Measurements from ENCODE around the gene CREM. TPM values are rescaled to one million over a fixed set of nuclear protein-coding genes. Genes with fewer than 3 reads are reported as not detected.

The CREM gene
- total and polyA plus RNA-seq, 2 experiments from 2014 or later: 41.9 to 53.2 TPM

DNA sequence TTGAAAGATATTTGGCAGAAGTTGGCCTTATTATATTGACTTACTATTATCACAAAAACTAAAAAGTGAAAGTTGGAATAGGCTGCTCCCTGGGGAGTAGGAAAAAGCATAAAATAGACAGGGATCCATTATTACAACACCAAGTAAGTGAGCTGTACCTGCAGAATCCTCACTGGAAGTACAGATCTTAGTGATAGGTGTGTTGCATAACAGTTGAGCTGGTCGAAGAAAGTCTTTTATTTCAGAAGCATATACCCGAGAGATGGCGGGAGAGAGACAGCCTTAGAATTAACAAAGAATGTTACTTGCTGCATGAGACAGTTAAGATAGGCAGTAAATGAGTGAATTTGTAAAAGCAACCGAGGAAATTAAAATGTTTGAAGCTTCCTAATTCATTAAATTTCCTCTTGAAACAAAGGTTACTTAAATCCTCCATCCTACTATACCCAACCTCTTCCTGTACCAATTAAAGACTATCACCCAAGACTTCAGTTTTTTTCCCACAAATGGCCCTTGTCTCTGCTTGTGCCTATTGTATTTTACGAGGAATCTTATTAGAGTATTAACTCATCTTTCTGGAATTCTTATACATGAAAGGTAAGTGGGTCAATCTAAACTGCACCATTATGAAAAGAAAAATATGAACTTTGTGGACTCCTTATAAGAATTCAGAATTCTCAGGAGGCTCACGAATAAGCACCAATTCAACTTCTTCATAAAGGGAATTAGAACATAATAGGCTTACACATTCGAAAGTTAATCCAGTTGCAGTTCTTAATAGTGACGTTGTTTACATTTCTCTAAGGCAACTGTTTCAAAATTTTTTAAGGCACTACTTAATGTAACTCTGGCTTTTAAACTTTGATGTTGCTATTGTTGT is 56.2 kb downstream of the CREM start:
- H3K36me3 ChIP-seq (replicated peaks; ENCODE audit: insufficient read depth, low read depth): no peaks in the 10 kb centered on the region
- H3K9me3 ChIP-seq (ENCODE audit: low read depth): no peaks in the 10 kb centered on the region
- no peak for TF ChIP-seq EZH2phosphoT487 (IDR thresholded peaks at IDR 0.05; ENCODE audit: low read depth, severe bottlenecking, unreplicated experiment)
- TF ChIP-seq, protein P1, sequence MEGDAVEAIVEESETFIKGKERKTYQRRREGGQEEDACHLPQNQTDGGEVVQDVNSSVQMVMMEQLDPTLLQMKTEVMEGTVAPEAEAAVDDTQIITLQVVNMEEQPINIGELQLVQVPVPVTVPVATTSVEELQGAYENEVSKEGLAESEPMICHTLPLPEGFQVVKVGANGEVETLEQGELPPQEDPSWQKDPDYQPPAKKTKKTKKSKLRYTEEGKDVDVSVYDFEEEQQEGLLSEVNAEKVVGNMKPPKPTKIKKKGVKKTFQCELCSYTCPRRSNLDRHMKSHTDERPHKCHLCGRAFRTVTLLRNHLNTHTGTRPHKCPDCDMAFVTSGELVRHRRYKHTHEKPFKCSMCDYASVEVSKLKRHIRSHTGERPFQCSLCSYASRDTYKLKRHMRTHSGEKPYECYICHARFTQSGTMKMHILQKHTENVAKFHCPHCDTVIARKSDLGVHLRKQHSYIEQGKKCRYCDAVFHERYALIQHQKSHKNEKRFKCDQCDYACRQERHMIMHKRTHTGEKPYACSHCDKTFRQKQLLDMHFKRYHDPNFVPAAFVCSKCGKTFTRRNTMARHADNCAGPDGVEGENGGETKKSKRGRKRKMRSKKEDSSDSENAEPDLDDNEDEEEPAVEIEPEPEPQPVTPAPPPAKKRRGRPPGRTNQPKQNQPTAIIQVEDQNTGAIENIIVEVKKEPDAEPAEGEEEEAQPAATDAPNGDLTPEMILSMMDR (IDR thresholded peaks at IDR 0.05; ENCODE audit: poor library complexity): no peak
- no peak for TF ChIP-seq EZH2 (IDR thresholded peaks at IDR 0.05; ENCODE audit: borderline replicate concordance)
- no peak for DNase-seq (ENCODE audit: low spot score)
- no peak overlapping the region for H3K4me2 ChIP-seq
- no peak overlapping the region for H2AFZ ChIP-seq
- H3K27me3 ChIP-seq: no peaks in the 10 kb centered on the region
- H4K20me1 ChIP-seq (ENCODE audit: insufficient read depth, poor library complexity, severe bottlenecking): no peaks in the 10 kb centered on the region
- H3K4me1 ChIP-seq (ENCODE audit: insufficient read depth): no peaks in the 10 kb centered on the region
- WGBS (ENCODE audit: low lambda C conversion rate, missing lambda C conversion rate): 74% methylated on average over 8 of the region's 8 CpGs
- H3K79me2 ChIP-seq: no peaks in the 10 kb centered on the region
- H3K27ac ChIP-seq: no peak overlapping the region
- H3K9me2 ChIP-seq (replicated peaks; ENCODE audit: insufficient read depth): no peaks in the 10 kb centered on the region
- no peak overlapping the region for H3K4me3 ChIP-seq

DNA sequence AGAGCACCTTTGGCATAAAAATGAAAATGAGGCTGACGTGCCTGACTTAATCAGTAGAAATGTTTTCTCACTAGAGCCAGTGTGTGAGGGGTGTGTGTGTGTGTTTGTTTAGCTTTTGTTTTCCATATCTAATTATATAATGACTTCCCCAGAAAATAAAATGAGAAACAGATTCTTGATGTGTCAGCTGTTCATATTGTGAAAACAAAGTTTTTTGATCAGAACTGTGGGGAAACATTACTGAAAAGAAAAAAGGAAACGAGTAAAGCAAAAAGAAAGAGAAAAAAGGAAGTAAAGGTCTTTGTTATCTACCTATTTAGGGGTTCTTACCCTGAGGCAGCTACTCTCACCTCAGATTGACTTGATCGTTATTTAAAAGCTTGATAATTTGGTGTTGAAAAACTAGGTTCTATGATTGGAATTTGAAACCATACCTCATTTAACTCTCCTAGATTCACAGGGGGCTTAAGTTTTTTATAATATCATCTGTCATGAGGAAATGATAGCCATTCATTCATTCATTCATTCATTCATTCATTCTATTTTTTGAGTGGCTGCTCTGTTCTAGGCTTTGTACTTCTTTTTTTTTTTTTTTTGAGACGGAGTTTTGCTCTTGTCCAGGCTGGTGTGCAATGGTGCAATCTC is 58.0 kb downstream of the CREM start:
- no peaks in the 10 kb centered on the region for H3K9me3 ChIP-seq (ENCODE audit: low read depth)
- no peaks in the 10 kb centered on the region for H3K9me2 ChIP-seq (replicated peaks; ENCODE audit: insufficient read depth)
- H3K27me3 ChIP-seq: no peaks in the 10 kb centered on the region
- WGBS (ENCODE audit: low lambda C conversion rate, missing lambda C conversion rate): 85% methylated on average over 4 of the region's 4 CpGs
- no peak overlapping the region for H3K27ac ChIP-seq
- no peaks in the 10 kb centered on the region for H3K36me3 ChIP-seq (replicated peaks; ENCODE audit: insufficient read depth, low read depth)
- no peaks in the 10 kb centered on the region for H3K4me1 ChIP-seq (ENCODE audit: insufficient read depth)
- H3K79me2 ChIP-seq: no peaks in the 10 kb centered on the region
- no peak for DNase-seq (ENCODE audit: low spot score)
- no peaks in the 10 kb centered on the region for H4K20me1 ChIP-seq (ENCODE audit: insufficient read depth, poor library complexity, severe bottlenecking)
- H3K4me3 ChIP-seq: no peak overlapping the region
- TF ChIP-seq EZH2phosphoT487 (IDR thresholded peaks at IDR 0.05; ENCODE audit: low read depth, severe bottlenecking, unreplicated experiment) (no peak), EZH2 (IDR thresholded peaks at IDR 0.05; ENCODE audit: borderline replicate concordance) (no peak)
- TF ChIP-seq, protein P1 (IDR thresholded peaks at IDR 0.05; ENCODE audit: poor library complexity): no peak
- no peak overlapping the region for H3K4me2 ChIP-seq
- H2AFZ ChIP-seq: no peak overlapping the region

DNA sequence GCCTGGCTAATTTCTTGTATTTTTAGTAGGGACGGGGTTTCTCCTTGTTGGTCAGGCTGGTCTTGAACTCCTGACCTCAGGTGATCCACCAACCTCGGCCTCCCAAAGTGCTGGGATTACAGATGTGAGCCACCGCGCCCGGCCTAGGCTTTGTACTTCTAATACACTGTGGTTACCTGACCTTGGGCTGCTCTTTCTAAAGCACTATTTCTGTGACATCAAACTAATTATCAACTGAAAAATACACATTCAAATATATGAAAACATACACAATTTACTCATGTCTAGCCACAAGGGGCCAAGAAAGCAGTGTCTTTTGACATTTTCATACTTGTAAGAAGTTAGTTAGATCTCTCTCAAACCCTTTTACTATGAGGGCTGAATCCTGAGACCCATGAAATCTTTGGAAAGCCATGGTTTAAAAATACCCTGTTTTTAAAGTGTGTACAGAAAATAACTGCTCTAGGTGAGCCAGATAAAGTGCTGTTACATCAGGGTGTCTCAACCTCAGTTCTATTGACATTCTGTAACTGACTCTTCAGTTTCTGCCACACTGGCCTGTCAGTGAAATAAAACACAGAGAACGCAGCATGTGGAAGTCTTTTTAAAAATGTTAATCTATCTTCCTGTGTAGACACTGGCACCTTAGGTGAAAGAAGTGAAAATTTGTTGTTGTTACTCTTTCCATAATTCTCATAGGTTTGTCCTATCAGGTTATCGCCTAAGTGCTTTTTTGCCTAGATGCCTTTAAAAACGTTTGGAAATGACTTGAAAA is 58.8 kb downstream of the CREM start:
- no peak for DNase-seq (ENCODE audit: low spot score)
- Histone ChIP-seq H2AFZ (no peak overlapping the region), H3K4me1 (ENCODE audit: insufficient read depth) (no peaks in the 10 kb centered on the region), H3K27me3 (no peaks in the 10 kb centered on the region), H3K9me3 (ENCODE audit: low read depth) (no peaks in the 10 kb centered on the region), H3K4me3 (no peak overlapping the region), H4K20me1 (ENCODE audit: insufficient read depth, poor library complexity, severe bottlenecking) (no peaks in the 10 kb centered on the region), H3K36me3 (replicated peaks; ENCODE audit: insufficient read depth, low read depth) (no peaks in the 10 kb centered on the region), H3K79me2 (no peaks in the 10 kb centered on the region), H3K4me2 (no peak overlapping the region), H3K27ac (no peak overlapping the region), H3K9me2 (replicated peaks; ENCODE audit: insufficient read depth) (no peaks in the 10 kb centered on the region)
- WGBS (ENCODE audit: low lambda C conversion rate, missing lambda C conversion rate): 82% methylated on average over 8 of the region's 8 CpGs
- TF ChIP-seq EZH2phosphoT487 (IDR thresholded peaks at IDR 0.05; ENCODE audit: low read depth, severe bottlenecking, unreplicated experiment) (no peak), EZH2 (IDR thresholded peaks at IDR 0.05; ENCODE audit: borderline replicate concordance) (no peak)
- TF ChIP-seq, protein P1 (IDR thresholded peaks at IDR 0.05; ENCODE audit: poor library complexity): no peak

Data from hepatocyte (in vitro differentiated cells).